Measurements from ENCODE around the gene TRPM8.

Gene TRPM8

DNA sequence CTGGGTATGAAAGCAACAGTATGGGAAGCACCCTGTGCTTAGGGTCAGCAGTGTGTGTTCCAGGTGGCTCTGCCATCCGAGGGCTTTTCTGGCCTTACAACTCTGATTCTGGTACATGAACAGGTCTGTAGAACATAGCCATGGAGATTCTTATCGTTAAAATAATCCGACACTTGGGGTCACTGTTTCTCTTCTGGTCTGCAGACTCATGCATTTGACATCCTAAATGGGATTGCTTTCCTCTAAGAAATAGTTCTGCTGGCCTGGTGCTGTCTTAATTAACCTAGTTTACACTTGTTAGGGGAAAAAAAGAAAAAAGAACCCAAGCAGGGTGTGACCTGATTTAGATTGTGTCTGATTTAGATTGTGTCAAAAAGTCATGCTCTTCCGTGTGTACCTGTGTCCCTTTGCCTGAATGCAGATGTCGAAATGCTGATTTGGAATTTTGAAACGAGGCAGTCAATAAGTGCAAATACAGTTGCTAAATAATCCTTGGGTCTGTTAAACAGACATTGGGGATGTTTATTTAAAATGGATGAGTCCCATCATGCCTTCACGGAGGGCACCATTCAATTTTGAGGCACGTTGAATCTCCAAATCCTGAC lies 59.6 kb downstream of the TRPM8 start:
- DNase-seq, result peak; percentile 9

DNA sequence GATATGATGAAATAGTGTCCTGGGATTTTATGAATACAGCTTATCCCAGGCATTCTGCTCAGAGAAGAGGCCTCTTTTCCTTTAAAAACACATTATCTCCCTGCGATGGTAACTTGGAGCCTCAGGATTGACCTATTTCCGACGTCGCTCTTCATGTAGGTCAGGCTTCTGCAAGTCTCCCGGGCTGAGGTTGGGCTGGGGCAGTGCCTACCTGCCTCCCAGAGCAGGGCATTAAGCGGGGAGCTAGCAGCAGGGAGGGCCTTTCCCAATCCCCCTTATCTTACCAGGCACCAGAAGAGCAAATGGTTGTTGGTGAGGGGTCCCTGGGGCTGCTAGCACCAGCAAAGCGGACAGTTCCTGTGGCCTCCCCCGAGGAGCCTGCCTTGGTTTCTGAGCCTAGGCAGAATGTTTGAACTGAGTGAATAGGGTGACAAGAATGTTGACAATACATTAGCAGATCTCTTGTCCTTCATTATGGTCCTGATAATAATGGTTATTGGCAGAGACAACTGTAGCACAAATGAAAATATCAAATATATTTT lies 60.2 kb downstream of the TRPM8 start:
- no peak for DNase-seq

DNA sequence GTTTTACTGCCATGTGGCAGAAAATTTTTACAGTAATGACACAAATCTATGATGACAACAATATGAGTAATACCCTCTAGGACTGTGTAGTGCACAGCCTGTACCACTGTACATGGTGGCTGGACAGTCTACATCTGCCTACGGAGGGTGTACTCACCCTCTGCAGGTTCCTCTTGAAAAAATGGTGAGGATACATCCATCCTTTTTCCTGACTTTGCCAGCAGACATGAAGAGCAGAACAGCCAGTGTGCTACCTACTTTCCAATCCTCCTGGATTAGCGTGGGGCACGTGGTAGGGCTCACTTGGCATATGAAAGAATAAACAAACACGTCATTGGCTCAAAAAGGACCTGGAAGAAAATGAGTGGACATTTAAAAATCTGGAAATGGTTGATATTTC lies 62.6 kb downstream of the TRPM8 start:
- DNase-seq, result no peak

DNA sequence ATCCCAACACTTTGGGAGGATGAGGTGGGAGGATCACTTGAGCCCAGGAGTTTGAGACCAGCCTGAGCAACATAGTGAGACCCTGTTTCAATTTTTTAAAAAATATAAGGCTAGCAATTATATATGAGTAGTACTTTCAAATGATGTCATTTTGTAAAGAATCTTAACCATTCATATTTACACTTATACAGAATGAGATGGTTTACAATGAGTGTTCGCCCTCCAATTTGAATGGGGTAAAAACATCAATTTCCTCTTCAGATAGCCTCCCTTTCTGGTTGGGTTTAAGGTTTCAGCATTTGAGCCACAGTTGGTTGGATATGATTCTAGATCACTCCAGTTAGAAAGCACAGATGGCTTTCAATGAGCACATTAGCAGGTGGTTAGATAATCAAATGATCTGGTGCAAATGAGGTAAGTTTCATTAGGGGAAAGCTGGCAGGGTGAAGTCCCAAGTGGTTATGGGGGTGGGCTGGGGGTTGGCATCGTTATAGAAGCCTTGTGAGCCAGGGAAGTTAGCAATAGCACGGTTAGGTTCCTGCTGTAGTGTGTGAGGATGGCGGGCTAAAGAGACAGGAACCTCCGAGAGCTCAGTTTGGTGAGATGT lies 63.9 kb downstream of the TRPM8 start:
- no peak for DNase-seq

DNA sequence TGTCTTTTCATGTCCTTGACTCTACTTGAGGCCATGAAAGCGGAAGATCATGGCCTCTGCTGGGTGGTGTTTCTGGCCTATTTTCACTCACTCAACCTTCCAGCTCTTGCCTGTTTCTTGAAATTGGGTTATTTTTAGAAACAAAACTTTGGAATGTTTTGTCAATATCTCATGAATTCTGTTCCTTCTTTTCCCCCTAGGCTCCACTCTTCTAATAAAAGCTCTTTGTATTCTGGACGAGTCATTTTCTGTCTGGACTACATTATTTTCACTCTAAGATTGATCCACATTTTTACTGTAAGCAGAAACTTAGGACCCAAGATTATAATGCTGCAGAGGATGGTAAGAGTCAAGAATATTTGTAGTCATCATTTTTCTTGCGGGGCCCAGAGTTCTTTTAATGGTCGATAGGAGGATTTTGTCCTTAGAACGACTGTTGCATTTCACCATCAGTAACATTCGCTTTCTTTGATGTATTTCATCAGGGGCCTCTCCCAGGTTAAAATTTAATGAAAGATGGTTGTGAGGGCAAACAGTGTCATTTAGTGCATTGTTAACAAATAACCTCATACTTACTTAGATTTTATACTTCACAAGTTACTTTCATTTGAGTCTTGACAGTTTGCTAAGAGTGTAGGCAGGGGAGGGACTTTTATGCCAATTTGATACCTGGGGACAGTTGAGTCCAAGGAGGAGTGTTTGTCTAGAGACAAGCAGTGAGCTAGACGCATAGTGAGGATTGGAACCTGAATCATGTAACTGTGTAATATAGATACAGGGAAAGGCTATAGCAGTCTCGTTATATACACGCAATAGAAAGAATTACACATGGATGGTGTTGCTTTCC lies 64.6 kb downstream of the TRPM8 start:
- no peak for DNase-seq

DNA sequence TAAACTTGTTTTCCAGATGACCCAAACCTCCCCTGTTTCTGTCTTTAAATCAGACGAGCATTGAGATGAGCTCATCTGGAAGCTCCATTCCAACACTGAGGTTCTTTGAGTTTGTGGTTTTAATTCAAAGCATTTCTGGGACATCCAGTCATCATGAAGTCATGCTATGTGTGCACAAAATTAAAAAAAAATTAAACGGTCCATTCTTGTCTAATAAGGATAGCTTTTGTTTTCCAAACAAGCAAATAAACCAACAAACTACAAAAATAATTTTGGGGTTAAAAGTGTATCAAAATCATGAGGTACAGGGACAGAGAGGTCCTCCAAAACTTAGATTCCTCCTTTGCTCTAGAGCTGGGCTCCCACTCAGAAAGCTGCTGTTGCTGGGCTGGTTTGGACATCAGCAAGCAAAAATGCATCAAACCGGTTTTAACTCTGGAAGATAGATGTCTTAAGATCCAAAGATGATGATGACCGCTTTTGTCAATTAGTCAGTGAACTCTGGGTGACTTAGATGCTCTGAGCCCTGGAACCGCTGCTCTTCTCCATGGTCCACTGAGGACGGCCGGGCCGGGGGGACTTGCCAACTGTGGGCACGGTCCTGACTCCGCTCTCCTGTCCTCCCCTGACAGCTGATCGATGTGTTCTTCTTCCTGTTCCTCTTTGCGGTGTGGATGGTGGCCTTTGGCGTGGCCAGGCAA lies 65.4 kb downstream of the TRPM8 start:
- DNase-seq, result no peak

DNA sequence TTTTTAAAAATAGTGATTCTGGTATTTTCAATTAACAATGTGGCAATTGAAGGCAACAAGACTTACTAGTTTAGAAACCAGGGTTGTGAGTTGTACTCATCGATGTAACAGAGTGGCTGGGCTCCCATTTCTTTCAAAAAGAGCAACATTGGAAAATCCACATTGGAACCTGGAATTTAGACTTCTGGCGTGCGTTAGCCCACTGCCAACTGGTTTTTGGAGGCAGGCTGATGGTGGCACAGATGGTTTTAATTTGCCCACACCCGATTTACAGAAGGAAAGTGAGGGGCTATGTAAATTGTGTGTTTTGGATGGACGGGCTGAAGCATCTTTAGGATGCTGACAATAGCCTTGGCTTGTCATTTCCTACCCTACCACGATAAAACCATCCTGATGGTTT lies 66.3 kb downstream of the TRPM8 start:
- no peak for DNase-seq

DNA sequence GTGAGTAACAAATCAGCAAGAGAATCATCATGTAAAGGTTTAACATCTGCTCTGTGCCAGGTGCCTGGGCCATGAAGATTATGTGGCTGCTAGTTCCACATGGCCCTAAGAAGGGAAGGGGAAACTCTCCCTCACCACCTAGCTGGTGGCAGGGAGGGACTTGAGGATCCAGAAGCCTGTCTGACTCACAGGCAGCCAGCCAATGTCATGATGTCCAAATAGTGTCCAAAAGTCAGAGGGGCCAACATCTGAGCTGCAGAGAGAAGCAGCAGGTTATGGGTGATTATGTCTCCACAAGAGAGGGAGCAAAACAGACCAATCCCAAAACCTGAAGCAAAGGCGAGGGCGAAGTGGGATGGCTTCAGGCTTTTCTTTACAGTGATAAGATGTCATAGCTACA lies 71.4 kb downstream of the TRPM8 start:
- DNase-seq, result no peak

DNA sequence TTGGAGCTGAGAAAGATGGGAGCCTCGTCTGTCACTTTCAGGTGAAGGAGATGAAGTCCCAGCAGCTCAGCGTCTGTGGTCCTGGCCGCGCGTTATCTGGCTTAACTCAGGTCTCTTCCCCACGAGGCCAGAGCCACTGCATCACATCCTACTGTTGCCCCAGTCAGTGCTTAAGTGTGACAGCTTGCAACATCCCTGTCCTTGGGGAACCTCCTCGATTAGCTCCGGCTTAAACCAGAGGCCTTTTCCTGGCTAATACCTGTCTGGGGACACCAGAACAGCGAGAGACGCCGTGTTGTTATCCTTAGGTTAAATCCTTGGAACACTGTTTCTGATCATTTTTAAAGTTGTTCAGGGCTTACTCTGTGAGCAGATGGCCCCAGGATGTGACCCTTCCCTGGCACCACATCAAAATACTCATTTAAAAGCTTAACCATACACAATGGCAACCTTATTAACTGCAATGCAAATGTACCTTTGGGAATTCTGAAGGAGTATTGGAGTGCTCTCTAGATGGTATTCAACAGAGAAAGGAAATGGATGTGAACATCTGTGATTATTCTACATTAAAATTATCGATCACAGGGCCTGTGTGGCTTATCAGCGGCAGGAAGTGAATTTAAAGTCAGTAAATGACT lies 72.2 kb downstream of the TRPM8 start:
- no peak for DNase-seq

DNA sequence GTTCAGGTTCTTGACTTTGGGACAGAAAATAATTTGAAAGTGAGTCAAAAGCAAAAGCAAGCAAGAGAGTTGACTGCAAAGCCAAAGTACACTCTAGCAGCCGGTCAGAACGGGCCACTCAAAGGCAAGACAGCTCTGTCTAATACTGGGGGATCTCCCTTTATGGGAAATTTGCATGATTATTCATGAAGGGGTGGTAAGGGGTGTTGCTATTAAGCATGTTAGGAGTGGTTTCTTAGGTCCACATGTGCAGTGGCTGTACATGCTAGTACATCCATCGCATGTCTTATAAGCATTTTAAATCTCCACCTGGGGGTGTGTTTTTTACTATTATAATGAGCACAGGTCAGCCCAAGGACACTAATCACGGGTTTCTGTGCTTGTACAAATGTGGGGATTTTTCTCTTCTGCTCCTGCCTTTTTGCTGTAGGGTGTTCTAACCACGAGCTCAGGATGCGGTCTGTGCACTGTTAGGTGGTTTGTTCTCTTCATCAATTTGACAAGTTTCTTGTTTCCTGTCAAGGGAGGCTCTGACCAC lies 73.2 kb downstream of the TRPM8 start:
- no peak for DNase-seq

DNA sequence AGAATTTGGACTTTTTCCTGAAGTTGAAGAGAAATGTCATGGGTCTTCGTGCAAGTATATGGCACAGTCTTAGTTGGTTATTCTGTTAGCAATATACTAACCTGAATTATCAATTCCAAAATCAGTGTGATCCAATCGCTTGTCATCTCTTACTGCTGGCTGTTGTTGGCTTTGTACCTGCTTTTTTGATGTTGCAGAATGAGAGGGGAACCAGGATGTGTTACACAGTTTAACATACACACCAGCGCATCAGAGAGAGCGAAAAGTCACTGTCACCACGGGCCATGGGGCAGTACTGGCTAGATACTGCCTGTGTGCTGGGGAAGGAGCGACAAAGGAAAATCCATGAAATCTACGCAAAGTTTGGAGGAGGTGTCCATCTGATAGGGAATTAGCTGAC lies 74.0 kb downstream of the TRPM8 start:
- no peak for DNase-seq

DNA sequence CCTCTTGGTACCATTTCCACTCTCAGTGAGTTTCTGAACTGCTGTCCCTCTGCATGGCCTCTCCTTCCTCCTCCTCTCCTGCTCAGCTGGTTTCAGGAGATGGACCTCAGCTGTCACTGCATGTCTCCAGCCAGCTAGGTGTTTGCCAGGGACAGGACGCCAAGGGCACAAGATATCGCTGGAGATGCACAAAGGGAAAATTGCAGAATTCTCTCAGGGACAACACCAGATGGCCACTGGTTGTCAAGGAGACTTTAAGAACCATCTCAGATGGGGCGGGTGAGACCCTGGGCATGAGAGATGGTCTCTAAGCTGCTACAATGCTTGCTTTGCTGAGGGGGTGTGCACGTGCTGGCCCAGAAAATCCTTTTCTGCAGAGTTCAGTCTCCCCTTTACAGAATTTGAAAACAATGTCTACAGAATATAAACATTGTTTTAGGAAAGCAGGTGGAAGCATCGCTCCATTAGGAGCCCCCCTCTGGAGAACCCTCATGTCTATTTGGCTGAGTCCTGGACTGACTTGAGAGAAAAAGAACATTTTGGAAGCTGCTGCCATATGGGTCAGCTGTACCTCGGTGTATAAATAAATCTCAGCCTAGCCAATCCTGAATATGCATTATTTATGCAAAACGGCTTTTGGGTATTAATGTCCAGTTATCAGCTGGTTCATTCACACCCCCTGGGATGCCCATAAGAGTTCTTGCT lies 75.5 kb downstream of the TRPM8 start:
- DNase-seq, result no peak

DNA sequence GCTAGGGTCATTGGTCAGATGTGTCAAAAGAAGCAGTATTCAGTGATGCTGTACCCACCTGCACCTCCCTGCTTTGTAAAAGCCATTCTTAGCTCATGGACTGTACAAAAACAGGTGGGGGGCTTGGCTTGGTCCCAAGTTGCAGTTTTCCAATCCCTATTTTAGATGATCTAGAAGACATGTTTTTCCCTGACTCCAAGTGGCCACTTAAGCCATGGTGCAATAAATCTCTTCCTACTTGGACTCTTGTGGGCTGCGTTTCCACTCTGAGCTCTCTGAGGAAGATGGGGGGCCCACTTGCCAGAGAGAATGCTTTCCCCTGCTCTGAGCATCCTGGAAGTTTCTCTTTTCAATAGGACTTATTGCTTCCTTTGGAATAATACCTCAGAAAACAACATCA lies 76.3 kb downstream of the TRPM8 start:
- DNase-seq, result no peak

DNA sequence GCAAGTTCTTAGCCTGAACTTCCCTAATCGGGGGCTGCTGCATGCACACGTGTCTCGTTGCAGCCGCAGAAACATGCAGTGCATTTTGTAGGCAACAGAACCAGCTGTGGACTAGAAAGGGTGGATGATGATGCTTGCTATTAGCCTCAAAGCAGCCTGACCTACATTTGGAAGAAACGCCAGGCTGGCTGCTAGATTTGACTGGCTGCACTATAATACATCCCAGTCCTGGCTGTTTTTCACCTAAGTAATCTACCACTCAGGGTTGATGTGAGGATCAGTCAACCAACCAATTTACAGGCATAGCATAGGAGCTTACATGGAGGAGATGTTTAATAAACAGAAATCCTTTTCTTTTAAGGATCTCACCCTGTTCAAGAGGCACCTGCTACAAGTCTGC lies 77.0 kb downstream of the TRPM8 start:
- DNase-seq, result no peak

DNA sequence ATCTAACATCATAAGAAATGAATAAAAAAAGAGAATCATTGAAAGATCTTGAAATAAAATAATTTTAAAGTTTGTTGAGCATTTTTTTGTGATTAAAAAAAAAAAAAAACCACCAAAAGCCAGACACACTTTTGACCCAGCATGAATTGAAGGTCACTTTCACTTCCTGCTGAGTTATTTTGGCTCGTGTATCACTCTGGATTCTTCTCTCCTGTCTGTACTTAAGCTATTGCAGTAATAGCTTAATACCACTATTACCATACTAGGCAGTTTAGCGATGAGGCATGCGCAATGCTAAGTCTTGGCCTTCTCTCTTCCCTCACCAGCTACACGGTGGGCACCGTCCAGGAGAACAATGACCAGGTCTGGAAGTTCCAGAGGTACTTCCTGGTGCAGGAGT lies 78.8 kb downstream of the TRPM8 start:
- DNase-seq, result no peak

DNA sequence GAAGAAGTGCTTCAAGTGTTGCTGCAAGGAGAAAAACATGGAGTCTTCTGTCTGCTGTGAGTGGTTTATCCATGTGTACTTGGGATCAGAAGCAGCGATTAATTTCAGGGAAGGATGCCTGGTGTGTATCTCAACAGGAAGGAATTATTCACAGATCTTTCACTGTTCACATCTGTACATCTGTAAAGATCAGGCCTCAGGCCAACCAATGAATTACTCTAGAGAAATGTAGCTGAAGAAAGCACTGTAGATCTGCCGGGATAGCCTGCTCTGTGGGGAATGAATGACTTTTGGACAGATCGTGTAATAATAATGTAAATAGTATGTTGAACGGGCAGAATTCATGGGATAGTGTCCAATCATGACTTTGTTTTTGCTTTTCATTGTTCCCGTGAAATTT lies 79.3 kb downstream of the TRPM8 start:
- DNase-seq, result no peak

DNA sequence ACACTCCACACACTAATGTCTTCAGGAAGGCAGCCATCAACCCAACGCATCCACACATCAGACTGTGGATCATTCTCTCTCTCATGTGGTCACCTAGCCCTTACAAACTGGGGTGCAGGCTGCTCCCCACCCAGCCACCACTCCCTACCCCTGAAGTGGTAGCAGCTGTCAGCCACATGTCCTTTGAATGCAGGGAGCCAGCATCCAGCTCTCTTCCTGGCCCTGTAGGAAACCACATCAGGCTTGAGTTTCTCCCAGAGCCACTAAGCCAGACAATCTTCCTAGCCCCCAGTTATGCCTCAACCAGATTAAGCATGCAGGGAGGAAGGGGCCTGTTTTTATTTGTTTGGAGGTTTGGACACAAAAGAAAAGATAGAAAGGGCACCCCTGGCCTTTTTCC lies 80.5 kb downstream of the TRPM8 start:
- no peak for DNase-seq

DNA sequence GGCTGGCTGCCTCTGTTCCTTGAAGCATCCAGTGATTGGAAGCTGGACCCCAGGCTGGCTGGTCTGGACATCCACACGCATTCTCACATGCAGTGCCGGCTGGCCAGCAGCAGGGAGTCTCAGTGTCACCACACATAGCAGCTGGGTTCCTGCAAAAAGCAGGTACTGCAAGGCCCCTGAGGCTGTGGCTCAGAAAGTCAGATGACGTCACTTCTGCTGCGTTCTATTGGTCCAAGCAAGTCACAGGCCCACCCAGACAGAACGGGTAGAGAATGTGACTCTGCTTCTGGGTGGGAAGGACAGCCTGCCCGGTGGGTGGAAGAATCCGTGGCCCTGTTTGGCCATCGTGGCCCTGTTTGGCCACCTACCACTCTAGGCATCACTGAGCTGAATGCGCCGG lies 82.0 kb downstream of the TRPM8 start:
- no peak for DNase-seq

DNA sequence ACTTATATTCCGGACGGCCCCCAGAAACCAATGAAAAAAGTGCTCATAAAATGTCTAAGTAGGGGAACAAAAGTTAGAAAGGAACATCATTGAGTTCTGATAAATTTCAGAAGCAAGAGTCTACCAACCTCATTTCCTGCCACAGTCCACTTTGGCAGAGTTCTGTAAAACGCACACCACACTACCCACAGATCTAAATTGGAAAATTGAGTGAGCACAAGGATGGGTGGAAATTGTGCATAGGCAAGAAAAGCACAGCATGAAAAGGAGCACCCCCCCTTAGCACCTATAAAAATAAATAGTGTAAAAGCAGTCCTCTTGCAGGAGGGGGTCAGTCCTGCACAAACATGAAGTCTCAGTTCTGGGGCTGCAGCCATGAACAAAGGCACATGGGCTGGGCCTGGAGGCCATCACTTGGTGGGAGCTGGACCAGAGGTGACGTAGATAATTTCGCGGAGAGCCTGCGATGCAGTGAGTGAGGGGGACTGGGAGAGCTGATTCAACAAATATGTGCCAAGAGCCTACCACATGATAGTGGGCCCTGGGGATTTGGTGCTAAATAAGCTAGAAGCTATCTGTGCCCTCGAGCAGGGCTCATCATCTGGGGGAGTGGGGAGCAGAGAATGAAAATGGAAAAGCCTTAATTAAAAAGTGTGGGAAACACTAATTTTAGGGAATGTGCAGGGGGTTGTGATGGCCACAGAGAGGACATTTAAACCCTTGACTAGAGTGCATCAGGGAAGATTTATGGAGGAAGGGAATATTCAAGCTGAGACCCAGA lies 84.4 kb downstream of the TRPM8 start:
- no peak for DNase-seq

DNA sequence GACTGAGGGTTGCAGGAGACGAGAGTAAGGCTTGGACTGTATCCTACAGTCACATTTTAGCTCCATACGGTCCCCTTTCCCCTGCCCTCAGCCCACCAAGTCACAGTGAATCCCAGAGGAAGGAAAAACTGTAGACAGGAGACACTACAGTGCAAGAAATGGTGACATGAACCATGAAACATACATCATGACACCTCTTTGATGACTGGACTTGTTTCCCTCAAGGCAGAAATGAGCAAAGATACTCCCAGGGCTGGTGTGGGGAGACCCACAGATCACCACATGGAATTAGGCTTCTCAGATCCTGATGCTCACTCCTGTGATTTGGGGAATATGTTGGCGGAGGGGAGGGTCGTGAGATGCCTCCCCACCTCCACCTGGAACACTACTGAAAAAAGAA lies 85.1 kb downstream of the TRPM8 start:
- DNase-seq, result no peak

DNA sequence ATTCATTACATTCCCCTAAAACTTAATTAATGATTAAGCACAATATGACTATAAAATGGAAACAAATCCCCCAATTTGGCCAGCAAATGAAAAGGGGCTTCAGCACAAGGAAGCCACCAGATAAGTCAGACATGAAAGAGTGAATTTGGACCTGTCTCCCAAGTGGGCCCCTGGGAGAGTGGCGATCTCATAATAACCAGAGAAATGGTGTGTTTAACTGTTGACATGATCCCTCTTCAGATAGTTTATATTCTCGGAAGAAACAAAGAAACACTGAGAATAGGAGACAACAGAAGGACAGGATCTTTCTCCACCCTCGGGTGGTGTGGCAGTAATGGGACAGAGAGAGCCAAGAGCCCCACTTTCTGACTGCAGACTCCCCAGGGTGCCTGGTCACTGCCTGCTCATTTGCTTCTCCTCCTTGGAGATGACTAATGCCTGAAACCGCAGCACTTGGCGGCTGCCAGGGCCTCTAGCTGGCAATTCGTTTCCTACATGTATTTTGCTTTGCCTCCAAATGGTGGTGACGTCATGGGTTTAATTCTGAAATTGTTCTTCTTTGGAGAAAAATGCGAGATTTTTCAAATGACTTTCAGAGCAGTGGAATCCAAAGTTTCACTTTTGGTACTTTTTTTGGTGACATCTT lies 86.9 kb downstream of the TRPM8 start:
- peak; percentile 72 for DNase-seq

Measured in T1000 (cell line).